Body of pancreas (tissue), 4 donors: ENCODE data around the gene ASB18.

ENCODE experiments used
- POLR2A ChIP-seq, 3 donors: fragments of 450-650 bp; IDR thresholded peaks; one replicate each; pipeline ENCODE4 v1.6.1; 2016; ENCODE audit warnings: antibody characterized with exemption in 3 of 3, mild to moderate bottlenecking in 2 of 3
- TF ChIP-seq, protein P1 (sequence below), 7 experiments: fragments of 450-650 bp in 4 of 7; fragments of 200-600 bp in 3 of 7; sonication (generic) in 3 of 7; IDR thresholded peaks; one replicate each; pipeline ENCODE4 v1.5.1; 2016 to 2019; ENCODE audit warnings: antibody characterized with exemption in 7 of 7

DNA sequence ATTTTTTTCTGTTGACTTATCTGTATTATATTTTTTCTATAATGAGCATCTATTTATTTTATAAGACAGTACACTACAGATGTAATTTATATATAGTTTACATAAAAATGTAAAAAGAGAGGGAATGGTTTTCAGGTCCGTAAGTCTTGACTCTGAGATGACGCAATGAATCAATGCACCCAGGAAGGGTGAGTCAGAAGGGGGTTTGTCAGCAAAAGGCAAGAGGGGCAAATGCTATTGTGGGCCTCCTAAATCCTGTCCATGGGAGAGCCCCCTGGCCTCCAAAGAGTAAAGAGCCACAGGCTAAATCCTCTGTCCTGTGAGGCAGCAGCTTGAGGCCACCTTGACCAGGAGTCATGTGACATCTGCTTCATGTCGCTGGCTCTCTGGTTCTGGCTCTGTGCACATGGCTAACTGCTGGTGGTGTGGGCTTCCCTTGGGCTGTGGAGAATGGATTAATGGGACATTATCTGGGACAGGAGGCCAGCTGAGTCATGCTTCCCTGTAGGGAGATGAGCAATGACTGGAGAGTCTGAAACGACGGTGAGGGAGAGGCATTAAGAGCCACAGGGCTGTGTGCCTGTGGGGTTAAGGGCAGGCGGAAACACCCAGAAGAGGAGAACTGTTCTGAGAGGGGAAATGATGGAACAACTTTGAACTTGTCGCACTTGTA lies 22.8 kb upstream of the ASB18 start:
- TF ChIP-seq POLR2A (IDR thresholded peaks at IDR 0.05) = no peak
- TF ChIP-seq, protein P1, sequence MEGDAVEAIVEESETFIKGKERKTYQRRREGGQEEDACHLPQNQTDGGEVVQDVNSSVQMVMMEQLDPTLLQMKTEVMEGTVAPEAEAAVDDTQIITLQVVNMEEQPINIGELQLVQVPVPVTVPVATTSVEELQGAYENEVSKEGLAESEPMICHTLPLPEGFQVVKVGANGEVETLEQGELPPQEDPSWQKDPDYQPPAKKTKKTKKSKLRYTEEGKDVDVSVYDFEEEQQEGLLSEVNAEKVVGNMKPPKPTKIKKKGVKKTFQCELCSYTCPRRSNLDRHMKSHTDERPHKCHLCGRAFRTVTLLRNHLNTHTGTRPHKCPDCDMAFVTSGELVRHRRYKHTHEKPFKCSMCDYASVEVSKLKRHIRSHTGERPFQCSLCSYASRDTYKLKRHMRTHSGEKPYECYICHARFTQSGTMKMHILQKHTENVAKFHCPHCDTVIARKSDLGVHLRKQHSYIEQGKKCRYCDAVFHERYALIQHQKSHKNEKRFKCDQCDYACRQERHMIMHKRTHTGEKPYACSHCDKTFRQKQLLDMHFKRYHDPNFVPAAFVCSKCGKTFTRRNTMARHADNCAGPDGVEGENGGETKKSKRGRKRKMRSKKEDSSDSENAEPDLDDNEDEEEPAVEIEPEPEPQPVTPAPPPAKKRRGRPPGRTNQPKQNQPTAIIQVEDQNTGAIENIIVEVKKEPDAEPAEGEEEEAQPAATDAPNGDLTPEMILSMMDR (IDR thresholded peaks at IDR 0.05) = no peak
